NCI-H1105 treated with DMSO at 0.1 percent for 48 hours (cell line): ENCODE measurements around the gene BST1.
"Not testable (repeated sequence)": the region's sequence is repeated elsewhere in the genome, so short reads cannot be mapped to it uniquely, and the experiment has no call there.

ENCODE experiments used
- DNase-seq: peaks from one replicate; lab custom pipeline; 2025; lab: John Stamatoyannopoulos, UW

Gene BST1

DNA sequence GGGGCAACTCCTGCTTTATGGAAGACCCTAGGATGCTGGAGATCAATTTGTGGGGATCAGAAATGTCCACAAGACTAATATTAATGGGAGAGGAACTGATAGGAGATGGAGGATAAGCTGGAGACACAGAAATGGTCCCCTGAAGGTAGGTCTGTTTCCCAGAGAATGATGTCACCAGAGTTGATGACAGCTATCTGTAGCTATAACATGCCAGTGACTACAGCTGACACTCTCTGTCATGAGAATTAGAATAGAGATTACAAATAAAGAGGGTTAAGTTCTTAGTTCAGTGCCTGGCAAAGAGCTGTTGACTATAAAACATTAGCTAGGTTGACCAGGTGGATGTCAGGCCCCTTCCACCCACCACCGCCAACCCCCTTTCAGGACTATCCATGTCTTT lies 9.3 kb downstream of the BST1 start:
- no peak for DNase-seq

DNA sequence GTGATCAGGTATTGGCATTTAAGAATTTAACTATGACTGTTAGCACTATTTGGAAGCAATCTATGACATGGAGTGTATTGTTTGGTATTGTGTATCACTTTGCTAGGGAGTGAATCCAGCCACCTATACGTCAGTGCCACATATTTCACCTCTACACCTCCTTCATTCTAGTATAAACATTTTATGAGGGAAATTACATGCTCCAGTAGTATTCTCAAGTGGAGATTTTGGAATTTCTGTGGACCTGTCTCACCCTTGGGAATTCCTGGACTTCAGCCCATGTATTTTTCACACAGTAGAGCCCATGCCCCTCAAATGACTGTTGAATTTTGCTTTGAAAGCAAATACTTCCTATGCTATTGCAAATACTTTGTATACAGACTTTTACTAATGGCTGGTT lies 11.3 kb downstream of the BST1 start:
- DNase-seq: no peak

DNA sequence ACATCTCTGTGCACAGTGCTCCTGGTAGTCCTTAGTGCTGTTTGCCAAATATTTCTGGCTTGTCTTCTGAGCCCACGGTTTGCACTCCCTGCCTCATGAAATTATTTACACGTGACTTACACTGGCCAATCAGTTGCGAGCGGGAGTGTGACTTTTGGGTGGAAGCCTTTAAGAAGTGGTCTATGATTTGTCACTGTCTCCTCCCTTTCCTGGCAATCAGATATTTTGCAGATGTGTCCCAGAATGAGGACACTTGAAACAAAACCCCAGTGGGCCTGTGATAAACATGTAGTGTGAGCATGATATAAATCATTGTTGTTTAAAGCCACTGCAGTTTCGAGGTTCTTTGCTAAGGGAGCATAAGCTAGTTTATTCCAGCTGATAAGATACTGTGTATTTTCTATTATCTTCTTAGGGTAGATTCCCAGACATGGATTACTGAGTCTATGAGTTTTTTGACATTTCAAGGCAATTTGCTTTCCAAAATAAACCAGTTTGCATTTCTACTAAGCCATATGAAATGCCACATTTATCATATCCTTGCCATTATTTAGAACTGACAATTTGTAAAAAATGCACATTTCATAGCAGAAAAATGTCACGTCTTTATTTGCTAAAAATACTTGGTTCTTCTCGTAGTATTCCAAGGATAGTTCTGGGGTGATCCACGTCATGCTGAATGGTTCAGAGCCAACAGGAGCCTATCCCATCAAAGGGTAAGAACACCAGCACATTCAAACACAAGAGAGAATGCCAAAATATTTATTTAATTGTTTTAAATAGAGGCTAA lies 12.0 kb downstream of the BST1 start:
- DNase-seq: no peak

DNA sequence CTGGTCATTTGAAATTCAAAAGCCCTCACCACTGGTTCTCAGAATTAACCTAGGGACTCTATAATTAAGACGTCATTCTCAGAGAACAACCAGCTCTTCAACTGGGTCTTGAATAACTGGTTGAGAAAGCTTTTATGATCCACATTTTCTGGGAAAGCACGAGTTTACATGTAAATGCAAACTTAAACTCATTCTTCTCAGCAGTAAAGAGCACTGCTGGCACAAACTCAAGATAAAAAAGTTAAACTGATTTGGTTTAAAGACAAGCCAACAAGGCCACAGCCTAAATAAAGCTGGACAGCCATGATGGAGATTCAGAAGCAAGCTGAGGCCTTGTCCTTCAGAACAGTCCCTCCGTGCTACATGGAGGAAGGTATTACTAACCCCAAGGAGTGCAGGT lies 13.2 kb downstream of the BST1 start:
- DNase-seq: no peak

DNA sequence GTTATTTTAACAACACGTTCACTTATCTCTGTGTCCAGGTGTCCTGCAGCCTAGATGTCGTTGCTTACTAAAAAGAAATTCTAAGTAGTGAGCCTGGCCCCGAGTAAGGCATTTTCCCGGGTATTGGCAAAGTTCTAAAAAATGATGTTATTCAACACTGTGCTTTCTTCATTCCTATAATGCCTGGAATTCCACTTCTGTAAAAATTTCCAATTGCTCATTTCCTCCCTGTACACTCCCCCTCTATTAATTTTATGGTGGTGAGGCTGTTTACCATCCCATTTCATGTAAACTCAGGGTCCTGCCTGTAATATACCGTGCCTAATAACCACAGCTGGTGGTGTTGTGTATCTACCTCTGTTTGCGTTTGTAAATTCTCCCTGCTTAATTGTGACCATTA lies 14.2 kb downstream of the BST1 start:
- no peak for DNase-seq

DNA sequence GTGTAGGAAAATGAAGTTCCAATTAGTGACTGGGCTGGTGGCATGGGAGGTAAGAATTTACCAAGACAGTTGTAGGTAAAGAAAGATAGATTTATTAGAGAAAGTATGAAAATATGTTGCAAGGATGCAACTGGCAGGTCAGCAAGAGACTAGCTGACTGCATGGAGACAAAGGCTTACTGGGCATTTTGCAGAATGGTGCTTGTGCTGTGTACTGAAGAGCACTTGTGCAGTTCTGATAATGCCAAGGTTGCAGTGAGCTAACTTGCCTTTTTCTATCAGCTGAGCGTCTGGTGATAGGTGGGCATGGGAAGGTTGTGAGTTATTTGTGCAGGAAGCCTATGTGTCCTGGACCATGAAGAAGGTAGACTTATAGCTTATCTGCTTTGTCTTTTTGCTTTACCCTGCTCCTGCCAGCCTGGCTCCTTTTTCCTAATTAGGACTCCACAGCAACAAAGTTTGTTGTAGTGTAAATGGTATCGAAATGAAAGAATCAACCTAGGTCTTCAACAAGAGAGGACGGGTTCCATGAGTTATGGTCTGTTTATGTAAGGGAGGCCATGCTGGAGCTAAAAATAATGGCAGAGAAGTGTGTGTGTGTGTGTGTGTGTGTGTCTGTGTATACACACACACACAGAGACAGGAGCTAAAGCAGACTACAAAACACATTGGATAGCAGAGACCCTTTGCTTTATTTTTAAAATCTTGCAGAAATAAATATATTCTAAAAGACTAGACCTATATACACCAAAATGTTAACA lies 15.0 kb downstream of the BST1 start:
- DNase-seq: no peak

DNA sequence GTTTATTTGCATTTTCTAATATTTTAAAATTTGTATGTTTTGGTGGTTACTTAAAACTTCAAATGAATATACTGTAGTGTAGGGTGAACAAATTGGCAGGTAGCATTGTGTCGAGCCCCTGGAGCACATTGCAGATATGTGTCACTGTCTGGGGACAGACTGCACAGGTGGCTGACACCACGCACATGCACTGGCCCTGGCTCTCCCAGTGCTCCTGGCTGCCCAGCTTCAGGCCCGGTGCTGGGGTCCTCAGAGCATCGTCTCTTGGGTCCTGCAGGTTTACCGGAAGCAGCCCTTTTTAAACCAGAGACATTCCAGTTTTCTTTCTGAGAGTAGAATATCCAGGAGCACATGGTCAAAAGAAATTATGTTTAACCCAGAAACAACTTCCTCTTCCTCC lies 15.6 kb downstream of the BST1 start:
- no peak for DNase-seq

DNA sequence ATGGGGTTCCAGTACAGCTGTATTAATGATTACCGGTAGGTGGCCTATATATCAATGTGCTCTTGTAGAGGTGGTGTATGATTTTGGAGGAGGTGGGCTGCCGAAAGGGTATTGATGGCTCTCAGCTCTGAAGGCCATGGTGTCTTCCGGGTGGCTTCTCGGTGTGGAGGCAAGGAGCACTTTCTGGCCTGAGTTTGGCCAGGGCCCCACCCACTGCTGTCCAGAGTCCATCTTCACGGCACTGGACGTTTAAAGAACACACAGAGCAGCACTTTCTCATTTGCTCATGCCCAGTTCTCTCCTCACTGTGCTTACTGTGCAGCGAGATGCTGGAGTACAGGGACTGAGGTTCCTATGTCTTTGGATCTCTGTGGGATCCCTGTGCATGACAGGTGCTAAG lies 16.1 kb downstream of the BST1 start:
- no peak for DNase-seq

DNA sequence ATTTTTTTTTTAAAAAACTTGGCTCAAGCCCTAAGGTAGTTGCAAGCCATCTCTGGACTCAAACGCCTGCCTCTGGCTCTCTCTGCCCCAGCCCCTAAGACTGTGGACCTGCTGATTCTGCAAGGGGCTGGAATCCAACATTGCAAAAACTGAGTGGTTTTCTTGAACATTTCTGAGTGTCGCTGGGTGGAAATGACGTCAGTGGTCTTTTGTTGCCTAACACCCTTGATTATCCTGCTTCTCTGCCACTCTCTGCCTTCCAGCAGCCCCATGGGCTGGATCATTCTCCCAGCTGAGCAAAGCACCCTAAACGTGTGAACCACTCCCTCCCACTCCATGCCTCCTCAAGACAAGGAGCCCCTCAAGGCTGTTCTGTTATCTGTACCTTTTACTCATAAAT lies 16.6 kb downstream of the BST1 start:
- no peak for DNase-seq

DNA sequence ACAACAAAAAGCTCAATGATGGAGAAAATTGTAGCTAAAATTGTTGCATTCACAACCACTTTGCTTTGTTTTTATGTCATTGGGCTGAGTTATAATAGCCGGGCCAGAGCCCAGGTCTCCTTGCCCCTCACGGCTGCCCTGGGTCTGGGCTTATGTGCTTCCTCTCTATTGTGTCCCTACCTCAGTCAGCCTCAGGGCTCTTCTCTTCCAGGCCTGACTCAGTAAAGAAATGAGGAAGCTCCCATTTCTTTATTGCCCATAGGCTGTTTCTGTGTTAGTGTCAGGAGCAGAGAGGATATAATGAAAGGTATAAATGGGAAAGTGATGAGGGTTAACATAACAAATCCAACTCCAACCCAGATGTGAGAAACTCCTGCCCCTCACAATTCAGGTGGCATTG lies 18.0 kb downstream of the BST1 start:
- DNase-seq: no peak

DNA sequence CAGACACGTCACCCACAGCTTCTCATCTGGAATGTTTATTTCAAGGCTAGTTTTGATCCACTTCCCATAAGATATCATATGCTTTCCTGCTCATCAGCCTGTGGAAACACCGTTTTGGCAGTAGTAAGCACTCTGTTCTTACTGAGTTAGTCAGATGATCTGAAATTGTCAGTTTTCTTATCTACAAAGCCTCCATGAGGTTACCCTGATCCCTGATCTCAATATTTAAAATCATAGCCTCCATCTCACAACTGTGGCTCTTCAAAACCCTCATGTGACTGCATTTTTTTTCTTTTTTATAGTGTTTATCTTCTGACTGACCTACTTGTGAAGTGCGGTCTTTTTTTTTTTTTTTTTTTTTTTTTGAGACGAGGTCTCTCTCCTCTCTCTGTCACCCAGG lies 22.7 kb downstream of the BST1 start:
- no peak for DNase-seq

DNA sequence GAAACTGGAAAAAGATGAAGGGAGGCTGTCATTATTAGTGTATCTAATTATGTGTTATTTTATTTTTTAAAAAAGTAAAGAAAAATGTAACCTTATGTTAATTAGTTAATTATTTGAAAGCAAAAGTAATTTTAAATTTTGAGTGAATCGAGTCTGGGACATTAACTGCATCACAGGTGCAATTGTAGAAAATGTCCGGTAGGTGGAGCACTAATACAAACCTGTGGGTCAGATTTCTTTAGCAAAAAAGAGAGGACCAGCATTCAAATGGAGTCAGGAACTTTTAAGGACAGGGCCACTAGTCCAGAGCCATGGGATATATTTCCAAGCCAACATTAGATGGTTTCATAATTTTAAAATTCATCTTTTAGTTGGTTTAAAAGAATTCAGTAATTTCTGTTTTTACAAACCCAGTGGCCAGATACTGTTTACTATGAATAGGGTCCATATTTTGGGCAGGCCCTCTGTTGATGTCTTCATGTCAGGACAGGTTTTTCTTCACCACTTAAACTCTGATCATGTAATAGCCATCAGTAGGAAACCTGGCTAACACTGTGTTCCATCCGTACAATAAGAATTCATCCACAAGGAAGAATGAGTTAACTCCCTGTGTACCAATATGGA lies 27.2 kb downstream of the BST1 start:
- peak; percentile 19 for DNase-seq

DNA sequence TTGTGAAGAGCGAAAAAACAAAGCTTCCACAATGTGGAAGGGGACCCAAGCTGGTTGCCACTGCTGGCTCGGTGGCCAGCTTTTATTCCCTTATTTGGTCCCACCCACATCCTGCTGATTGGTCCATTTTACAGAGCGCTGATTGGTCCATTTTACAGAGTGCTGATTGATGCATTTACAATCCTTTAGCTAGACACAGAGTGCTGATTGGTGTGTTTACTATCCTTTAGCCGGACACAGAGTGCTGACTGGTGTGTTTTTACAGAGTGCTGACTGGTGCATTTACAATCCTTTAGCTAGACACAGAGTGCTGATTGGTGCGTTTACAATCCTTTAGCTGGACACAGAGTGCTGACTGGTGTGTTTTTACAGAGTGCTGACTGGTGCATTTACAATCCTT lies 30.2 kb downstream of the BST1 start:
- DNase-seq: not testable (repeated sequence)

DNA sequence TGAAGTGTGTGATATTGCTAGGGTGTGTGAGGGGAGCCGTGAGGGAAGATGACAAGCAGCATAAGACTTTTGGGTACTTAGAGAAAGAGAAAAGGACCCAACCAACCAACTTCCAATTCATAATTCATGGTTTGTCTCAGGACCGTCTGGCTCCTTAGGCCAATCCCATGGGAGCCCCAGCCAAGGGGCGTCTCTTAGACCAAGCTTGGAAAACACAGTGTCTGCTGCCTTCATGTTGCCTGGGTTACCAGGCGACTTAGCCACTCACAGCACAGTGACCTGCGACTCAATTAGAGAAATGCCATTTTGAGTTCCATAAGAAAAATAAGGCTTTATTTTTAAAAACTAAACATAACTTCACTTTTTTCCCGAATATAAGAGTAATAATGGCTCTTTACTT lies 32.7 kb downstream of the BST1 start:
- DNase-seq: no peak

DNA sequence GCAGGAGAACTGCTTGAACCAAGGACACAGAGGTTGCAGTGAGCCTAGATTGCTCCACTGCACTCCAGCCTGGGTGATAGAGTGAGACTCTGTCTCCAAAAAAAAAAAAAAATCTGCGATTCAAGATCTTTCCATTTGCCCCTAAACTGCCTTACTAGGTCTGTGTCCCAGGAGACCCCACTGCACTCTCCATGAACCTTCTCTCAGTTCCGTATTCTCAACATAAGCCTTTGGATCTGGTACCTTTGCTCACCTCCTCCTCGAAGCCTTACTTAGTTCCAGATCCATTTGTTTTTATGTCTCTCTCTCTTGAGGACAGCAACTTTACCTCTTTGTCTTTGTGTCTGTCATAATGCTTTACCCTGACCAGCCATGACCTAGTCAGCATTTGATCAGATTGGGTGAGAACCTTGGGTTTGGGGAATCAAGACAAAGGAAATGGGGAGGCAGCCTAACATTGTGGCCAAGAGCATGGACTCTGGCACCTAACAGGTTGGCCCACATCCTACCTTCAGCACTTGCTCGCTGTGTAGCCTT lies 33.7 kb downstream of the BST1 start:
- no peak for DNase-seq

DNA sequence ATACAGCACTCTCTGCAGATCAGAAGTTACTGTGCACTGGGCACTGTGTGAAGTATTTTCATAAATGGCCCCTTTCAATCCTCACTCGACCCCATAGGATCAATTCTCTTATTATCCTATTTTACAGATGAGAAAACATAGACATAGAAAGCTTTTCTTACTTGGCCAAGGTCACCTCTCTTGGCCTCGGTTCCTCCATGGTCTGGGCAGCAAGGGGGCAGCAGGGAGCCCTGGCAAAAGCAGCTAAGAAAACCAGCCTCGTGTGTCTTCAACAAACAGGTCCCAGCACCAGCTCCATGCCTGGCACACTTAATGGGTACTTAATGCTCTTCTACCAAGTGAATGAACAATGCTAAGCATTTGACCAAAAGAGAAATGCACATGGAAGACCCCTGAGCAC lies 34.4 kb downstream of the BST1 start:
- DNase-seq: no peak

DNA sequence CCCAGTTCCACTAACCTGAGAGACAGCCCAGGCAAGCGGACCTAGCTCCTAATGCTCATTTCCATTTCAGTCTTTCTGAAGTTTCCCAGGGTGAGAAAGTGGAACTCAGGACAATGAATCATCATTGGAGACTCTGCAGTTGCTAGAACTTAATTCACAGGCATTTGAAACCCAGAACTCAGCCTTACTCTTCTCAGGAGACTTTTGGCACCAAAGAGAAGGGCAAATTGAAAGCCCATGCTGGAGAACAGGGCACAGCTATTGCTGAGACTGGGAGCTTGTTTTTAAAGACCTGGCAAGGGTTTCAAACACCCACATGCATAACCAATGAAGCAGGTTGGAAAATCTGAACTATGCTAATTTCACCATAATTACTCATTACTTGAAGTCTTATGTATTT lies 36.0 kb downstream of the BST1 start:
- DNase-seq: no peak

DNA sequence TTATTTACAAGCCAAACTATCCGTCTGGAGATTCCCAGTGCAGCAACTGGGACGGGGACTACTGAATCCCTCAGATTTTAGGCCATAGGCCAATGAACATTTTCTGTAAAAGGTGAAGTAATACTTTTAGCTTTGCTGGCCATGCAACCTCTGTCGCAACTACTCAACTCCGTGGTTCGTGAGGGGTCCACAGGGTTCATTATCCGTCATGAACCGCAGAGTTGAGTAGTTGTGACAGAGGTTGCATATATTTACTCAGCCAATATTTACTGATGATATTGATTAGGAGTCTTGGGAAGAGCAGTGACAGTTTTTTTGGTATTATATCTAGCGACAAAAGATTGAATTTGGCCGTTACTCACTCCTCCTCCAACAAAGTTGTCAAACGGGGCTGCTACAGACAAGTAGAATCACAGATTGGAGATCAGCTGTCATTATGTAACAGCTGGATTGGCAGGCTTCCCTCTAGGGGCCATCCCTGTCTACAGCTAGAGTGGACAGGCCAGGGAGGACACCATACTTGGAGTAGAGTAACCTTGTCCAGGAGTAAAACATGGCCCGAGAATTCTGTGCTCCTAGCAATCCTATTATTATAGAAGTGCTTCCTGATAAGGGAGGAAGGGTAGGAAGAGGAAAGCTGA lies 38.0 kb downstream of the BST1 start:
- DNase-seq: no peak

DNA sequence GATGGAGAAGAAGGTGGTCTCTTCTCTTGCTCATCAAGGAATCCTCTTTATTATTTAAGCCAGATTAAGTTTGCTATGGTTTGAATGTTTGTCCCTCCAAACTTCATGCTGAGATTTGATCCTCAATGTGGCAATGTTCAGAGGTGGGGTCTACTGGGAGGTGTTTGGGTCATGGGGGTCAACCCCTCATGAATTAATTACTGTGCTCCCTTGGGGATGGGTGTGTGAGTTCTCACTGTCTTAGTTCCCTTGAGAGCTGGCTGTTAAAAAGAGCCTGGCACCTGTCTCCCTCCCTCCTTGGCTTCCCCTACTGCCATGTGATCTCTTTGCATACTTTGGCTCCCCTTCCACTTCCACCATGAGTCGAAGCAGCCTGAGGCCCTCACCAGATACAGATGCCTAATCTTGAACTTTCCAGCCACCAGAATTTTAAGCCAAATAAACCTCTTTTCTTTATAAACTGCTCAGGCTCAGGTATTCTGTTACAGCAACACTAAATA lies 39.3 kb downstream of the BST1 start:
- no peak for DNase-seq

DNA sequence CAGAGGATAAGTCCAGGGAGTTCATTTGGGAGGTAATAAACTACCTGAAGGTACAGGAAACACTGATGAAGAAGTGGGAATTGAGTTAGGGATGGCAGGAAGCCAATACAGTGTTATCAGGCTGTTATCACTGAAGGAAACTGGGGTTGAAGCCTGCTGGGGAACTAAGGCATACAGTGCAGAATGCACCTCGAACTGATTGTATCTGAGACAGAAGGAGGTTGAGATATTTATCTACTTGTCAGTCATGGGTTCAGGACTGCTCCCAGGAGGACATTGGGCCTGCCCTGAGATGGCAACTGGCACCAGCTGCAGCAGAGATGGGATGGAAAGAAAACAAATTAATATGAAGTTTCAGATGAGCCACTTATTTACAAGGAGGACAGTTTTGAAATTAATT lies 39.8 kb downstream of the BST1 start:
- DNase-seq: no peak

DNA sequence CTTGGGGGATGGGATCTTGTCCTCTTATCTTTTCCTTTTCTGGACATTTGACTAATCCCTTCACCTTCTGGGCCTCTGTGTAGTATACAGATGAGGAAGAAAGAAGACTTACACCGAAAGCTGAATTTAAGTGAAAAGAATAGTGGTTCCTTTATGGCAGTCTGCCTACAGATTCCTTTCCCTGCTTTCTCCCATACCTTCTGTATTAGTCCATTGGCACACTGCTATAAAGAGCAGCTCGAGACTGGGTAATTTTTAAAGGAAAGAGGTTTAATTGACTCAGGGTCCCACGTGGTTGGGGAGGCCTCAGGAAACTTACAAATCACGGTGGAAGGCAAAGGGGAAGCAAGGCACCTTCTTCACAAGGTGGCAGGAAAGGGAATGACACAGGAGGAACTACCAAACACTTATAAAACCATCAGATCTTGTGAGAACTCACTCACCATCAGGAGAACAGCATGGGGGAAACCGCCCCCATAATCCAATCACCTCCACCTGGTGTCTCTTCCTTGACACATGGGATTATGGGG lies 41.2 kb downstream of the BST1 start:
- no peak for DNase-seq

DNA sequence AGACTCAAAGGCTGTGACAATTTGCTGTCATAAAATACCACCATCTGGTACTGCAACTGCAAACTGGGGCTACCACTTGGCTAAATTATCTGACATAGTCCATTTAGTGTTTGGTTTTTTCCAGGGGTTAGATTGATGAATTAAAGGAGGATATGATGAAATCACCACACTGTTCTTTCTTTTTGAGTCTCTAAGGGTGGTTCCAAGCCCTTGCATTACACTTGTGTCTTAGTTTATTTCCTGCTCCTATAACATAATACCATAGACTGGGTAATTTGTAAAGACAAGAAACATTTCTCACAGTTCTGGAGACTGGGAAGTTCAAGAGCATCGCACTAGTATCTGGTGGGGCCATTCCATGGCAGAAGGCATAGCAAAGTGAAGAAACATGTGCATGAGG lies 43.2 kb downstream of the BST1 start:
- no peak for DNase-seq
